G401 (cell line): ENCODE data around the gene TMEM169. TPM values are rescaled to one million over a fixed set of nuclear protein-coding genes. Genes with fewer than 3 reads are reported as not detected.

Experiments
- DNase-seq: peaks from one replicate; pipeline ENCODE4 v3.0.0-alpha.2; 2015; ENCODE audit warnings: low spot score
- in situ Hi-C: cut with HindIII; loops from 2 replicates; pipeline ENCODE4 v1.10.0; 2016; ENCODE audit warnings: low sequenced_read_pairs, mixed read lengths
- total RNA-seq: library from RNA; depleted of rRNA; stranded (reverse); fragments of >200 nt; shearing (Covaris generic); gene quantifications from 2 replicates; pipeline ENCODE4 v1.2.3, GENCODE V29; 2014

Gene TMEM169
- total RNA-seq, 1 experiment from 2014 or later: 0.37 TPM

DNA sequence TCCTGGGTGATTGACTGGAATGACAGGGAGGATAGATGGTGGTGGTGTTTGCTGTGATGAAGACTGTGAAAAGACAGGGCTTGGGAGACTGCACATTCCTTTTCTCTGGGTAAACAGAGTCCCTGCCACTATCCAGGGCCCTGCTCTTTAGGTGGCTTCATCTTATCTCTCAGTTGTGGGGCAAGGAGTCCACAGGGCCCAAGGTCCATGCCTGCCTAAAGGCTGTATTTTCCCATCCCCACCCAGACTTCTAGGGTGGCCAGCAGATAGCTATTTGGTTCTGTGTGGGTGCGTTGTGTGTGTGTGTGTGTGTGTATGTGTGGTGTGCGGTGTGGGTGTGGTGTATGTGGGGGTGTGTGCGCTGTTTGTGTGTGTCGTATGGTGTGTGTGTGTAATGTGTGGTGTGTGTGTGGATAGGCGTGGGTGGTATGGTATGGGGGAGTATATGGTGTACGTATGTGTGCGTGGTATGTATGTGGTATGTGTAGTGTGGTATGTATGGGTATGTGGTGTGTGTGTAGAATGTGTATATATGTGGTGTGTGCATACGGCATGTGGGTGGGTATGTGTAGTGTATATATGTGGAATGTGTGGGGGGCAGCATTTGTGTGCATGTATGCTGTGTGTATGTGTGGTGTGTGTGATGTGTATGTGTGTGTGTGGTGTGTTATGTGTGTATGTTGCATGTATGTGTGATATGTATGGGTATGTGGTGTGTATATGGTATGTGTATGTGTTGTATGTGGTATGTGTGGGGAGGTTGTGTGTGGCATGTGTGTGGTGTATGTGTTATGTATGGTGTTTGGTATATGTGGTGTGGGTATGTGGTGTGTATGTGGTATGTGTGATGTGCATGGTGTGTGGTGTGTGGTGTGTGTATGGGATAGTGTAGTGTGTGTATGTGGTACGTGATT, 17.0 kb downstream of the TMEM169 start:
- in situ Hi-C loops: no loop called here
- DNase-seq: no peak

DNA sequence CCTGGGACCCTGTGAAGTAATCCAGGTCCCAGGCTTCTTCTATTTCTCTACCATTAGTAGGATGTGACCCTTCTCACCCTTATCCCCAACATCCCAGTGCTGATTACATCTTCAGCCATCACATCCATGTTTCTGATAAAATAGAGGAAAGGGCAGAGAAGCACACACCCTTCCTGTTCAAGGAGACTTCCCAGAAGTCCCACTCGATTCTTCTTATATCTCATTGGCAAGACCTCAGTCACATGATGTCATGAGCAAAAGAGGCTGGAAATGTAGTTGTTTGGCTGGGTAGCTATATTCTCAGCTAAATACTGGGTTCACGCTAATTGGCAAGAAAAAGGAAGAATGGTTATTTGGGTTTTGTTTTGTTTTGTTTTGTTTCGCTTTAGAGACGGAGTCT, 19.4 kb downstream of the TMEM169 start:
- in situ Hi-C loops: no loop called here
- no peak for DNase-seq

DNA sequence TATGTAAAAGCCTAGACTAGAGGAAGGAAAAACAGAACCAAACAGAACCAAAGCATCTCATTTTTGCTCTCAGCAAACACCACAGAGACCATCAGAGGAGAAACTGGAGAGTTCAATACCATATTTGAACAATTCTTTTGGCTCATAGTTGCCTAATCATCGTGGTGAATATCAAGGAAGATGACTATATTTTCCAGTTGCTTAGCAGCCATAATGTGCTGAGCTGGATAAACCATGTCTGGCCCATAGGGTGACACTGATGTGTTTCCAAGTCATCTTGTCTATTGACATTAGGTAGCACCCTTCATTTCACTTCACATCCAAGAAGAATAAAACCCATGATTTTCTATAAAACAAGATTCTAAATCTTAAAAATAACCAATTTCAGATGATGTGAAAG, 21.5 kb downstream of the TMEM169 start:
- no peak for DNase-seq
- in situ Hi-C loops: no loop called here

DNA sequence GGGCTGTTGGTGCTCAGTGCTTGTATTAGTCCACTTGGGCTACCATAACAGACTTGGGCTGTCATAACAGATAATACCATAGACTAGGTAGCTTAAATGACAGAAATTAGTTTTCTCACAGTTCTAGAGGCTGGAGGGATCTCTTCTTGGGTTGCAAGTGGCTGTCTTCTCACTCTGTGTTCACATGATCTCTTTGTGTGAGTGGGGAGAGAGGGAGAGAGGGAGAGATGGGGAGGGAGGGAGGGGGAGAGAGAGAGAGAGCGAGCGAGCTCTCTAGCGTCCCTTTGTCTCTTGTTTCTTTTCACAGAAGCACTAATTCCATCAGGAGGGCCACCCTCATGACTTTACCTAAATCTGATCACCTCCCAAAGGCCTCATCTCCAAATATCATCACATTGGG, 23.0 kb downstream of the TMEM169 start:
- no peak for DNase-seq
- in situ Hi-C loops: no loop called here

DNA sequence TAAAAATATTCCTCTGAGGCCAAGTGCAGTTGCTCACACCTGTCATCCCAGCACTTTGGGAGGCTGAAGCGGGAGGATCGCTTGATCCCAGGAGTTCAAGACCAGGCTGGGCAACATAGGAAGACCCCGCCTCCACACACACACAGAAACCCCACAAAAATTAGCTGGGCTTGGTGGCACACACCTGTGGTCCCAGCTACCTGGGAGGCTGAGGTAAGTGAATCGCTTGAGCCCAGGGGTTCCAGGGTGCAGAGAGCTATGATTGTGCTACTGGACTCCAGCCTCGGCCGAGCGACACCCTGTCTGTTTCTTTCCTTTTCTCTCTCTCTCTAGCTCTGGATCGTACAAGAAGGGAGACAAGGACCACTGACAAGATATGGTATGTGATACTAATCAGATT, 25.6 kb downstream of the TMEM169 start:
- in situ Hi-C loops: no loop called here
- no peak for DNase-seq

DNA sequence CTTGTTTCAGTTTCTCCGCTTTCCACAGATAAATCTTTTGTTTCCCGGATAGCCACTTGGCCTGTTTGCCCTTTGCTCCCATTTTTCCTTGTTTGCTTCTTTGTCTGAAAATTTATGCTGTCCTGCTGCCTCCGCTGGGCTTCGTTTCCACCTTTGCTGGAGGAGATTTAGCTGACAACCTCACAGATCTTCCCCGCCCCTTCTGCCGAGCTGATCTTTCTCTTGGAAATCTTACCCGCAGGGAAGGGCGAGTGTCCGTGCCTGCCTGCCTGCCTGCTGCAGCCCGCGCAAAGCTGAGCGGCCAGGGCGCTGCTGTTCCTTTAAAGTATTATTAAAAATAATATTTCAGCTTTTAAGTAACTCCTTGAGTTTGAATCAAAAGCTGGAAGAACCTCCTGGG, 26.0 kb downstream of the TMEM169 start:
- in situ Hi-C loops: no loop called here

DNA sequence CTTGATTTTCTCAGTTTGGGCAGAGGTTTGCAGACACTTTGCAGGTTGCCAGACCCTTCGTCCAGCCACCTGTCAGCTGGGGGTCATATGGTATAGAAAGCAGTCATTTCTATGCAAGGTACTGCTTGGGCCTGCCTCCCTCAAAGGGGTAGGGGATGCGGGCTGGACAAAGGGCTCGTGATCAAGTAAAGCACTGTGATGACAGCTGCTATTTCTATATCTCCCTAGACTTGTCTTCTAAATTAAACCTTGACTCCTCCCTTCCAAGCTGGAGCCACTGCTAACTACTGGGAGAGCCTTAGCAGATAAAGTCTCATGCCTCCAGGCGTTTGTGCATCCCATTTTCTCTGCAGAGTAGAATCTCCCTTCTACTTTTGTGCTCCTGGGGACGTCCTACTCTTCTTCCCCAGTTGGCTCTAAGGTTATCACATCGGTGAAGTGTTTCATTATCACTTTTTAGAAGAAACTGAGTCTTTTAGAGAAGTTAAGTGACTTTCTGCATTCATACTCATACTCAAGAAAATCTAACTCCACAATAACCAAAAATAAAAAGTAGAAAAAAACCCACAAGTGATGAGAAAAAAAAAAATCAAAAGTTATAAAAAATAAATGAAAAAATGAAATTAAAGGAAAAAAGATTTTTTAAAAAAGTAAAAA, 26.7 kb downstream of the TMEM169 start:
- in situ Hi-C loops: no loop called here
- DNase-seq: peak; percentile 8

More for the DNA sequence above, 26.0 kb downstream of the TMEM169 start:
- no peak for DNase-seq

DNA sequence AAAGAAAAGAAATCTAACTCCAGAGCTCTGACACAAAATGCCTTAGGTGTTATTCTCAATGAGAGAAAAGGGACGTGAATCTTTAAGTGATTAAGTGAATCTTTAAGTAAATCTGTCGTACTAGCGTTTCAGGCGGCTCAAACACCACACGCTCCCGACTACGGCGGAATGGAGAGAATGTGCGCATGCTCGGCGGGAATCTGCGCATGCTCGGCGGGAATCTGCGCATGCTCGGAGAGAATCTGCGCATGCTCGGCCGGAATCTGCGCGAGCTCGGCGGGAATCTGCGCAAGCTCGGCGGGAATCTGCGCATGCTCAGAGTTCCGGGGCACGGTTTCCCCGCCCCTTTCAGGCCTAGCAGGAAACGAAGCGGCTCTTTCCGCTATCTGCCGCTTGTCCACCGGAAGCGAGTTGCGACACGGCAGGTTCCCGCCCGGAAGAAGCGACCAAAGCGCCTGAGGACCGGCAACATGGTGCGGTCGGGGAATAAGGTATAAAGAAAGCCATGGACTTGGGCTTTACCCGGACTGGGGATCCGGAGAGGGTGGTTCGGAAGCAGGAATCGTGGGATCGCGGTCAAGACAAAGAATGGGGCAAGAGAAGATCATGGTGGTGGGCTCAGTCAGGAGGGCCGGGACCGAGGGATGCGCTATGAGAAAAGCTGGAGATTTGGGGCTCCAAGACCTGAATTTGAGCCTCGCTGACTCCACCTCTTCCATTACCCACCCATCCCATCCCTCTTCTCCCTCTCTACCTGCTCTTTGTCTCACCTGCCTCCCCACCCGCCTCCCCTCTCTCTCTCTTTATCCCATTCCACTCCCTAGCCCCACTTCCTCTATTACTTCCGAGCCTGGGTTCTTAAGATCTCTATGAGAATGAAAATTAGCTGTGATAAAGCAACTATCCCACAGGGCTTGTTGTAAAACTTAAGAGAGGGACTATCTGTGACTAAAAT, 27.5 kb downstream of the TMEM169 start, which contains the start of gene XRCC5:
Gene XRCC5, plus strand, starts transcription at position 382 of the 955 bp plus-strand sequence. Its CDS starts 89 bp downstream, at position 471.
- in situ Hi-C loops: no loop called here

DNA sequence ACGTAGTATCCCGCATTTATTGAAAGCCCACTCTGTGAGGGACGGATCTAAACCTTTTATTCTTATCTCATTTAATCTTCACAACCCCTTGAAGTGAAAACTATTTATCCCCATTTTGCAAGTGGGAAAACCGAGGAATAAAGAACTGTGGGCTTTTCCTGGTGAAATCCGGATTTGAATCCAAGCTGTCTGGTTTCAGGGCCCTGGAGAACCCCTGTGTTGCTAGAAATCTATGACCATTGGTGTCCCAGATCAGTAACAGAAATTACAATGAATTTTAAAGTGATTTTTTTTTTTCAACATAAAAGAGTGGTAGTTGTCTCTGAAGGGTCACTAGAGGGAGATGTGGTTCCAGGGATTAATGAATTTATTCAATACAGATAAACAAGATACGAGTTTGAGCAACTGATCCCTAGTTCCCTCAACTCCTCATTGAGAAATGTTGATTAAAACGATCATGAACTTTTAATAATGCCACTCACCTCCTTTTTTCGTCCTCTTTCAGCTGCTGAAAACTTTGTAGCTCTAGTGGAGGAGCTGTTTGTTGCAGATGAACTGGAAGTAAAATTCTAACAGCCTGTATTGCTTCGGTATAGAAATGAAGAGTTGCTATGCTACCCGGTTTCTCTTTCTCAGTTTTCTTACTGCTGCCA, 28.4 kb downstream of the TMEM169 start:
- DNase-seq: peak; percentile 53
- in situ Hi-C loops: no loop called here

More for the DNA sequence above, 27.5 kb downstream of the TMEM169 start, which contains the start of gene XRCC5:
- peak; percentile 92 for DNase-seq

DNA sequence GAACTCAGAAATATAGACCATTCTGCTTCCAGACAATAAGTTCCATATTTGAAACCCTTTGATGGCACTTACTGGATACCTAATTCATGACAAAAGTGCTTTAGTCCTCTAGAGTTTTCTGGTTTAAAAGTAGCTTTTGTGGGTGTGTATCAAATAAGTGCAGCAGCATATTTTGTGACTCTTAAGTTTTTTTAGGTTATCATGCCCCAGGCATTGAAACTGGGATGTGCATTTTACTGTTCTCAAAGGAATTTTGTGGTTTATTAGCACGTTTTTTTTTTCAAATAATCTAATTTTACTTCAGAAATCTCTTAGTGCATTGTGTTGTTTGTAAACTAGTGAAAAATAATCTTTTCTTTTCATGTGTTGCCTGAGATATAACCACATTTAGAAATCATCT, 28.9 kb downstream of the TMEM169 start:
- in situ Hi-C loops: no loop called here
- no peak for DNase-seq

DNA sequence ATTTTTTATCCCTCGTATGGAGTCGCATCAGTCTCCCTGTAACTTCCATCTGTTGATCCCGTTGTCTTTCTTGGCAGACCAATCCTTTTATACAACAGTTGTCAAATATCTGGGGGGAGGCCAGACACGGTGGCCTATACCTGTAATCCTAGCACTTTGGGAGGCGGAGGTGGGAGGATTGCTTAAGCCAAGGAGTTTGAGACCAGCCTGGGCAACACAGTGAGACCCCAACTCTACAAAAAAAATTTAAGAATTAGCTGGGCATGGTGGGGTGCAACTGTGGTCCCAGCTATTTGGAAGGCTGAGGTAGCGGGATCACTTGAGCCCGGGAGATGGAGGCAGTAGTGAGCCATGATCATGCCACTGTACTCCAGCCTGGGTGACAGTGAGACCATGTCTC, 29.4 kb downstream of the TMEM169 start:
- DNase-seq: no peak
- in situ Hi-C loops: no loop called here

DNA sequence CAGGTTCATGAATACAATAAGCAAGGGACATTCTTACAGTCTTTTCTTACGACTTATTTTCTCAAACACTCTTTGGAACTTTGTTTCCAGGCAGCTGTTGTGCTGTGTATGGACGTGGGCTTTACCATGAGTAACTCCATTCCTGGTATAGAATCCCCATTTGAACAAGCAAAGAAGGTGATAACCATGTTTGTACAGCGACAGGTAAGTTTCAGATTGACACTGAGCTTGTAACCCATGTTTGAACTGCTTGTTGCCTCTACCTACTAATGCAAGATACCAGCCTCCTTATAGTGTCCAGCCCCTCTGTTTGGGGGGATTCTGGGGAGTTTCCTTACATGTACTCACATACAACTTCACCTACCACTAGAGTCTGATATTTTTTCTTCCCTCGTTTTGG, 31.2 kb downstream of the TMEM169 start:
- DNase-seq: no peak
- in situ Hi-C loops: no loop called here

DNA sequence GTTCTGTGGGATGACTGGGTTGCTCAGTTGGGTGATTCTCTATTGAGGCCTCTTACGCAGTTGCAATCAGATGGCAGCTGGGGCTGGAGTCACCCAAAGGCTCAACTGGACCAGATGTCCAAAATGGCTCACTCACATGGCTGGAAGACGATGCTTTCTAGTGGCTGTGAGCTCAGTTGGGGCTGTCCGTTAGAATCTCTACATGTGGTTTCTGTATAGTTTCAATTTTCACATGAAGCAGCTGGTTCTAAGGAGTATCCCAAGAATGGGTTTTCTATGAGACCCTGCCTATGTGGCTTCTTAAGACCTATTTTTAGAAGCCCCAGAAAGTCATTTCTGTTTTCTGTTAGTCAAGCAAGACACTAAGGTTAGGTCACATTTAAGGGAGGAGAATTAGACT, 31.9 kb downstream of the TMEM169 start:
- in situ Hi-C loops: no loop called here
- DNase-seq: no peak

DNA sequence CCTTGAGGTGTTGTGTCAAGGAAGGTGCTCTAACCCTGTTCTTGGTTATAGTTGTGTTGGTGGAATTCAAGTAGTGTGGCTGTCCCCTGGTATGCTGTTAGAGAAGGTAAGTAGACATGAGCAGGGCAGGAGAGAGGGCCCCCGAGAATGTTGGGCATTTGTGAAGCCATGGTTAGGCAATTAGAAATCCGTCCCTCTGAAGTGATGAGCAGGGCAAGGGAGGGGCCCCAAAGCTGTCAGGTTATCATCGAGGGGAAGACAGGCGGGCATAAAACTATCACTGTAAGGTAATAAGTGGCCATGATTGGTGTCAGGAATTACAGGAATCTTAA, 32.6 kb downstream of the TMEM169 start:
- in situ Hi-C loops: no loop called here
- DNase-seq: no peak

DNA sequence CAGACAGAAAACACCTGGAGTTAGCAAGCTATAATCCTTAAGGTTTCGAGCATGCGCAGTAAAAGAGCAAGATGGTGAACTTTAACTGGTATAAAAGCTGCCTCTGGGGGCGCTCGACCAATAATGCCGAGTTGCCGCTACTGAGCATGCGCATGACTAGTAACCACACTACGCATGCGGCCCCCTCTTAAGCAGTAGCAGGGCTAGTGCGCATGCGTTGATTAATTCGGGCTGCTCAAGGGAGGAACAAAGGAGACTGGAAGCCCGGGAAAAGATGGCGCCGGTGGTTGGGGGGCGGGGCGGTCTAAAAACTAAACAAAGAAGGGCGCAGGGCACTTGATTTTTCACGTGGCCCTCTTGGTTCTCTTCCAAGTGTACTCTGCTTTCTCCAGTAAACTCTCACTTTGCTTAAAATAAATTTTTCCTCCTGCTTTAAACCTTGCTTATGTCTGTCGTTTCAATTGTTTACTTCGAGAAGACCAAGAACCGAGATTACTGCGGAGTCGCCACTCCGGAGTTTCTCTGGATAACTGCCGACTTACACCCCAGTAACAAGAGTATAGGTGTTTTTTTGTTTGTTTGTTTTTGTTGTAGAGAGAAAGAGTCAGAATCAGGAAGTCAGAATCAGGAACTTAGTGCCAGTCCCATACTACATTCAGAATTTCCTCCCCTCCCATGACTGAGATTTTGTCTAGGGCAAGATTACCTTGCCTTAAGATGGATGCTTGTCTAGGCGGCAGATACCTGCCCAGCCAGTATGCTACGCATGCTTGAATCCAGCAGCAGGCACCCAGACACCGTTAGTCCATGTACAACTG, 33.2 kb downstream of the TMEM169 start:
- peak; percentile 97 for DNase-seq
- in situ Hi-C loops: no loop called here

DNA sequence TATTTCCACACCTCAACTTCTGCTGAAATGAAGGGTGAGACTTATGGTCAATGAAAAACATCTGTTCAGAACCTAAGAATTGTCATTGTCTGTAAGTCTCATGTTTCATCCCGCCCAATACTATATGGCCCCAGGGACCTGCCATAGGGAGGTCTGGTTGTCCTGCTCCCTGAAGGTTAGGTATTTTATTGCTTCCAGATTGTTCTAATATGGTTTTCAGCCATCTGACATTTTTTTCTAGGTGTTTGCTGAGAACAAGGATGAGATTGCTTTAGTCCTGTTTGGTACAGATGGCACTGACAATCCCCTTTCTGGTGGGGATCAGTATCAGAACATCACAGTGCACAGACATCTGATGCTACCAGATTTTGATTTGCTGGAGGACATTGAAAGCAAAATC, 34.7 kb downstream of the TMEM169 start:
- in situ Hi-C loops: no loop called here
- DNase-seq: no peak

DNA sequence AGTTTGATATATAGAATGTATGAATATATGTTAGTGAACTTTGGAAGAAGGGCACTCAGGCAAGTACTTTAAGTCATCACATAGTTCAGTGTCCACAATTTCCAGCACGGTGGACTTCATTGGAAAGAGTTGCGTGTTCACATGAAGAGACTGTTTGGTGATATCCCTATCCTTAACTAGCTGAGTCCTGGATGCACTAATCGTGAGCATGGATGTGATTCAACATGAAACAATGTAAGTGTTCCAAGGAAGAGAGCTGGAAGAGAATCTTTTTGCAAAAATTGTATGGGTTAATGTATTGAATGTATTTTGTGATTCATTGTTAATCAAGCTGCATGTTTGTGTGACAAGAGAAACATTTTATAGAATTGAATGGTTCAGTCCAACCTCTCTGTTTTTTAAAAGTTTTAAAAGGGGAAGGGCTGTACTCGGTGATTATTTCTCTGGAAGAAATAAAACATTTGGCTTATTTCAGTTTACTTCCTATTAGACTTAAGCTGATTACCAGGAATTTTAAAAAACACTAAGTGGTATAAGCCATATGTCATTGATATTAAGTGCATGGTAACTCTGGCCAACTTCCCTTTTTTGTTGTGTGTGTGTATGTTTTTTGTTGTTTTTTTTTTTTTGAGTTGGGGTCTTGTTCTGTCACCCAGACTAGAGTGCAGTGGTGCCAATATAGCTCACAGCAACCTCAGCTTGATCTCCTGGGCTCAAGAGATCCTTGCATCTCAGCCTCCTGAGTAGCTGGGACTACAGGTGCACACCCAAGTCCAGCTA, 36.0 kb downstream of the TMEM169 start:
- in situ Hi-C loops: no loop called here

DNA sequence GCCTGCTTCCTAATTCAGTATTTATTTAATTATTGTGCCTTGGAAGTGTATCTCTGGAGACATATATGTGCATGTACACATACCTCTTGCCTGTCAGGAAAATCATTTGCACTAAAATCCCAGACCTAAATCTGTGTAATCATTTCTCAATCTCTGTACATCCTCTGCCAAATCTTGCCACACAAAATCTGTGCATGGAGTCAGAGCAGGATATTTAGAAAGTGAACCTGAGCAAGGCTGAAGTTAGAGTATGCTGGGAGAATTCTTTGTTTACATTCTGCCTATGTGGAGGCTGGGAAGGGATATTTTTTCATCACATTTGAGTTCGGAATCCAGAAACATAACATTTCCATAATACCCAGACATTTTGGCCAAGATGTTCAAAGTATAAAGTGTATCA, 36.8 kb downstream of the TMEM169 start:
- in situ Hi-C loops: no loop called here
- no peak for DNase-seq

More for the DNA sequence above, 36.0 kb downstream of the TMEM169 start:
- DNase-seq: no peak
